ENCODE data around the gene CLDN5.

GRCh38 chr22:19565382-19566278 is 41.4 kb upstream of the CLDN5 start:
- TF ChIP-seq, protein P1, sequence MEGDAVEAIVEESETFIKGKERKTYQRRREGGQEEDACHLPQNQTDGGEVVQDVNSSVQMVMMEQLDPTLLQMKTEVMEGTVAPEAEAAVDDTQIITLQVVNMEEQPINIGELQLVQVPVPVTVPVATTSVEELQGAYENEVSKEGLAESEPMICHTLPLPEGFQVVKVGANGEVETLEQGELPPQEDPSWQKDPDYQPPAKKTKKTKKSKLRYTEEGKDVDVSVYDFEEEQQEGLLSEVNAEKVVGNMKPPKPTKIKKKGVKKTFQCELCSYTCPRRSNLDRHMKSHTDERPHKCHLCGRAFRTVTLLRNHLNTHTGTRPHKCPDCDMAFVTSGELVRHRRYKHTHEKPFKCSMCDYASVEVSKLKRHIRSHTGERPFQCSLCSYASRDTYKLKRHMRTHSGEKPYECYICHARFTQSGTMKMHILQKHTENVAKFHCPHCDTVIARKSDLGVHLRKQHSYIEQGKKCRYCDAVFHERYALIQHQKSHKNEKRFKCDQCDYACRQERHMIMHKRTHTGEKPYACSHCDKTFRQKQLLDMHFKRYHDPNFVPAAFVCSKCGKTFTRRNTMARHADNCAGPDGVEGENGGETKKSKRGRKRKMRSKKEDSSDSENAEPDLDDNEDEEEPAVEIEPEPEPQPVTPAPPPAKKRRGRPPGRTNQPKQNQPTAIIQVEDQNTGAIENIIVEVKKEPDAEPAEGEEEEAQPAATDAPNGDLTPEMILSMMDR (IDR thresholded peaks at IDR 0.05): no peak
- no peak for TF ChIP-seq EZH2 (IDR thresholded peaks at IDR 0.05)

Measured in neural progenitor cell (in vitro differentiated cells).